T-helper 22 cell (primary cell): ENCODE data around the gene ATP8B3.

Experiments
- DNase-seq: peaks from one replicate; pipeline ENCODE4 v3.0.0-alpha.2; 2020; ENCODE audit warnings: low read depth

Gene ATP8B3

DNA sequence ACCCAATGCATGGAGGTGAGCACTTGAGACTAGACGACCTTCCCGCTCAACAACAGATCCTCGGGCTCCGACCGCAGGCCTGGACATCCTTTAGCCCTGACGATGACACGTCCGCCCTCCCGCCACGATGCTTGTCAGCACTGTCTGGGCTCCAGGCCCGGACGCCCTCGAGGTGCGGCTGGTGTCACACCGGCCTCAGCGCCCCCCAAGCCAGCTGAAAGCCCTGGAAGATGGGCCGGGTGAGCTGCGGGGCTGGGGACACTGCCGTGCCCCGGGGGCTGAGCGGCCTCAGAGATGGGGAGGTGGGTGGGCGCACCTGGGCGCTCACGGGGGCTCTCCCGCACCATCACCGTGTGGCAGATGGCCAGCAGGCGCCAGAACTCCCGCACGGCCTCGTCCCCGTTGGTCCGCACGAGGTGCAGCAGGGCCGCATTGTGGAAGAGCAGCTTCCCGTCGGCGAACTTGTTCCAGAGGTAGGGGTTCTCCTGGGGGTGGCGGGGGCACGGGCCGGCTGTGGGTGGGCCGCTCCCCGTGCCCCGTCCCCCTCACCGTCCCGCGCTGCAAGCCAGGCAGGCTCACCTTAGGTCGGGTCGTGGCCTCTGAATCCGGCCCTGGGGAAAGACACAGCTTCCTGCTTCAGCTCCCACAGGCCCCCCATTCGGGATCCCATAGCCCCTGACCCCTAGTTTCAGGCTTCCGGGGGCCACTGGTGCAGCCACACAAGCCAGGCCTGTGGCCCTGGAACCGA lies 15.5 kb downstream of the ATP8B3 start:
- no peak for DNase-seq

DNA sequence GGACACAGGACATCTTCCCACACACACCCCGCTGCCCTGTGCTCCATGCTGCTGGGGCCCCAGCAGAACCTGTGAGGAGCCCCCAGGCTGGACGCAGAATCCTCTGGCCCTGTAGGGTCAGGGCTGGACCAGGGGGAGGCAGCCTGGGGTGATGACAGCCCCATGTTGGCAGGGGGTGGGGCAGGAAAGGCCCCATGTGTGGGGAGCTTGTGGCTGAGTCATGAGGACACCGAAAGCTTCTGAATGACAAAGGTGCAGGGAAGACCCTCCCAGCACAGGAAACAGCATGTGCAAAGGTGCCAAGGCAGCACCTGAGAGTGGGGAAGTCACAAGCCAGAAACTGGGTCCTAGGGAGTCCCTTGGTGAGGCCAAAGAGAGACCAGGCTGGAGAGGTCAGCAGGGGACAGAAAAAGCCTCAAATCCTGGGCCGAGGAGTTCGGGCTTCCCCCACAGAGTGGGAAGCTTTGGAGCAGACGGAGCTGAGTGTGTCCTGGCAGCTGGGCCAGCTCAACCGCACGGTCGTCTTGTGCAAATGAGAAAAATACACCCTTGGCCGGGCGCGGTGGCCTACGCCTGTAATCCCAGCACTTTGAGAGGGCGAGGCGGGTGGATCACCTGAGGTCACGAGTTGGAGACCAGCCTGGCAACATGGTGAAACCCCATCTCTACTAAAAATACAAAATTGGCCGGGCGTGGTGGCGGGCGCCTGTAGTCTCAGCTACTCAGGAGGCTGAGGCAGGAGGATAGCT lies 17.5 kb downstream of the ATP8B3 start:
- no peak for DNase-seq

DNA sequence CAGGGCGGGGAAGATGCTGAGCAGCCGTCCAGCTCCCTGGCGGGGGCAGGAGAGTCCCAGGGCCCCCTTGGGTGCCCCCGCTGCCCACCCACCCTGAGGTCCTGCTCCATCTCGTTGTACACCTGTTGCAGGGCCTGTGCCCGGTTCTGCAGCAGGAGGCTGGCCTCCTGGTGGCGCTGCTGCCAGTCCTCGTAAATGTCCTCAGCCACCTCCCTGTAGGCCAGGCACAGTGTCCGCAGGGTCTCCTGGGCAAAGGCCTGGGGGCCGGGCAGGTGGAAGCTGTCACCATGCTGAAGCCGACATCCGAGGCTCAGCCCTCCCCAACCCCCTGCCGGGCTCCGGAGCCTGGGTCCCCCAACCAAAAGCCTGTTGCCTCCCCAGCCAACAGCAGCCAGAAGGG lies 20.2 kb downstream of the ATP8B3 start:
- no peak for DNase-seq

DNA sequence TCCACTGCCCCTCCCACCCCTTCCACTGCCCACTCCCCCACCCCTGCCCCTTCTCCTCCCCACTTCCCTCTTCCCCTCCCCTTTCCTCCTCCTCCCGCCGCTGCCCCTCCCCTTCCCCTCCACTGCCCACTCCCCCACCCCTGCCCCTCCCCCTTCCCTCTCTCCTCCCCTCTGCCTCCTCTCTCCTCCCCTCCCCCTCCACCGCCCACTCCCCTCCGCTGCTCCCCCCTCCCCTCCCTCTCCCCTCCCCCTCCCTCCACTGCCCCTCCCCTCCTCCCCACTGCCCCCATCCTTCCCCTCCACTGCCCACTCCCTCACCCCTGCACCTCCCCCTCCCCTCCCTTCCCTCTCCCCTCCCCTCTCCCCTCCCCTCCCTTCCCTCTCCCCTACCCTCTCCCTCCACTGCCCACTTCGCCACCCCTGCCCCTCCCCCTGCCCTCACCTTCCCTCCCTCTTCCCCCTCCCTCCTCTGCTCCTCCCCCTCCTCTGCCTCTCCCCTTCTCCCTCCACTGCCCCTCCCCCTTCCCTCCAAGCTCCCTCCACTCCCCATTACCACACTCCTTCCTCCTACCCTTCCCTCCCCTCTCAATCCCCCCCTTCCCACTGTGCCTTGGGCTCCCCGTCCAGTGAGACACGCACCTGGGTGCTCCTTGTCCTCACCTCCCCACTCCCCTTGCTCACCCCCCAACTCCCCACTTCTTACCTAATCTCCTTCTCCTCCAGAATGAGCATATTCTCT lies 21.9 kb downstream of the ATP8B3 start:
- DNase-seq: no peak

DNA sequence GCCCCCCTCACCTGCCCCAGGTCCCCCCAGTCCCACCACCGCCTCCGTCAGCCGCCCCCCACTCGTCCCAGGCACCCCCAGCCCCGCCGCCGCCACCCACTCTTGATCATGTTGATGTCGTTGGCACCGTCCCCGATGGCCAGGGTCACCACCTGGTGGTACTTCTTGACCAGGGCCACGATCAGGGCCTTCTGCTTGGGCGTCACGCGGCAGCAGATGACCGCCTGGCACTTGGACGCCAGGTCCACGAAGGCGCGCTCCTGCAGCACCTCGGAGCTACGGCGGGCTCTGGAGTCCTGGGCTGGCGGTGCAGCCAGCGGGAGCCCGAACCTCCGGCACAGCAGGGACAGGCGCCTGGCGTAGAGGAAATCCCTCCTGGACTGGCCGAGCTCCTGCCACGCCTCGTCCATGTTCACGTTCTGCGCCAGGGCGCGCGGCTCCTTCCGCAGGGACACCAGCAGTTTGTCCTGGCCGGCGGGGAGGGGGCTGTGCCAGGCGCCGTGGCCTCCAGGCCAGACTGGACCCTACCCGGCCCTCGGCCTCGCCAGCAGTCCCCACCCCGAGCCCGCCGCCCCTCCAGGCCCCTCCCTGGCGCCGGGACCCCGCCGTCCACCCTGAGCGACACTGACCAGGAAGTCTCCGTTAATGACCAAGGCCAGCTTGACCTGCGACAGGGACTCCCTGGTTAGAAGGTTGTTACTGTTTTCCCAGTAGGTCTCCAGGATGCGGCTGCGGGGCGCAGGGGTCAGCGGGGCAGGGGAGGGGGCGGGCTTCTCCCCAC lies 22.6 kb downstream of the ATP8B3 start:
- DNase-seq: no peak

DNA sequence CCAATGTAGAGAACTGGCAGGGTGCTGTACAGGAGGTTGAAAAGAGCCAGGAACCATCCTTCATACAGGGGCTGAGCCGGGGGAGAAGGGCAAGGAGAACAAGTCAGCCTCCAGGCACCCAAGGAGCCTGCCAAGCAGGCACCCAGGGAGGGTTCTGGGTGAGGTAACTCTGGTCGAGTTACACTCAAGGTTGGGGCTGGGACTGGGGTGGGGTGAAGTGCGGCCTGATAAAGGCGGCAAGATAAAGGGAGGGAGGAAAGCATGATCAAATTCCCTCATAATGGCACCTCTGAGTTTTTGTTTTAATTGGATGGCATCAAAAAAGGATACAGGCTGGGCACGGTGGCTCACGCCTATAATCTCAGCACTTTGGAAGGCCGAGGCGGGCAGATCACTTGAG lies 25.0 kb downstream of the ATP8B3 start:
- DNase-seq: no peak

DNA sequence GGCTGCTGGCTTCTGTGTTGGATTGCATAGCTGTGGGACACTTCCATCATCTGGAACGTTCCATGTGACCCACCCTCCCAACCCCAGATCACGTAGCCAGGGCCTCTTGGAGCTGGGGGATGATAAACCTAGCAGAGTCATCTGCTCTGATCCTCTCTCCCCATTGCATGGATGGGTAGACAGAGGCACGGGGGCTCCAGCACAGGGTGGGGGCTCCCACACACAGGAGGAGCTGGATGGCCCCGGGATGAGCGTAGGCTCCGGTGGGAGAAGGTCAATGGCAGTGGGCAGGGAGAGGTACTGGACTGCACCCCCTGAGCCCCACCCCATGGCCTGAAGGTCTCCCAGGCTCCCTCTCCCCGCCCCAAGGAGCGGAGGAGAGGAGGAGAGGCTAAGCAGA lies 25.4 kb downstream of the ATP8B3 start:
- no peak for DNase-seq

DNA sequence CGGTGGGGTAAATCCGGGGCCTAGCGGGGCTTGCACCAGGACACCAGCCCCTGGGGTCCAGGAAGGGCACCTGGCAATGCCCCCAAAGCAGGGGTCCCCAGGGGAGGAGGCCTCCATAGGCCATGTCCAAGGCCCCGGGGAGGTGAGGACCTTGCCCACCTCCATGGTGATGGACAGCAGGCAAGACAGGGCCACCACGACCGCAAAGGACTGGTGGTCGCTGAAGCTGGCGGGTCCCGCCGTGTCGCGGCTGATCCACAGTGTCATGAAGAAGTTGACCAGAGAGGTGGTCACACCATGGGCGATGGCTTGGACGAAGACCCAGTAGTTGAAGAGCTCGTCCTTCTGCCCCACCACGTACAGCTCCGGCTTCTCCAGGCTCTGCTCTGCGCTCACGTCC lies 26.8 kb downstream of the ATP8B3 start:
- no peak for DNase-seq

DNA sequence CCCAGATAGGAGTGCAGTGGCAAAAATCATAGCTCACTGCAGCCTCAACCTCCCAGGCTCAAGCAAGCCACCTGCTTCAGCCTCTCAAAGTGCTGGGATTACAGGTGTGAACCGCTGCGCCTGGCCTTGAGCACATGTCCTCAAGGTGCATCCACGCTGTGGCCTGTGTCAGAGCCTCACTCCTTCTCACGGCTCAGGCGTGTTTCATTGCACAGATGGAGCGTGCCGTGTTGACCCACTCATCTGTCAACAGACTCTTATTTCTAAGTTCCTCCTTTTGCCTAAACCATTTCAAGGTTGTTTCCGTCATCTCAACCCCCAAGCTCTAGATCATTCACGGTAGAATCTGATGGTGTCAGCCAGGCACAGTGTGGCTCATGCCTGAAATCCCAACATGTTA lies 28.2 kb downstream of the ATP8B3 start:
- no peak for DNase-seq

DNA sequence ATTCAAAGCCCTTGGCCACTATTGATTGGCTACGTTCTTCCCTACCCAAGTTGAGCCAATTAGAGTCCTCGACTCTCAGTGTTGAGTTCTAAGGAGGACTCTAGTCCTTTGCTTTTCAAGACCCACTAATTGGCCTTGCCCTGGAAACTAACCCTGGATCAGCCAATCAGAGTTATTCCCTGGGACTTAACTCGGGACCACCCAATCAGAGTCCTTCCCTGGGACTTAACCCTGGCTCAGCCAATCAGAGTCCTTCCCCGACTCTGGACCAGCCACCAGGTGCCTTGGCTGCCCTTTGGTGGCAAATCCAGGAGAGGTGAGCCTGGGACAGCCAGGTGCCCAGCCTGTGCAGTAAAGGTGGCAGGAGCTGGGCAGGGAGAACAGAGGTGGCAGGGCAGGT lies 28.7 kb downstream of the ATP8B3 start:
- DNase-seq: no peak

DNA sequence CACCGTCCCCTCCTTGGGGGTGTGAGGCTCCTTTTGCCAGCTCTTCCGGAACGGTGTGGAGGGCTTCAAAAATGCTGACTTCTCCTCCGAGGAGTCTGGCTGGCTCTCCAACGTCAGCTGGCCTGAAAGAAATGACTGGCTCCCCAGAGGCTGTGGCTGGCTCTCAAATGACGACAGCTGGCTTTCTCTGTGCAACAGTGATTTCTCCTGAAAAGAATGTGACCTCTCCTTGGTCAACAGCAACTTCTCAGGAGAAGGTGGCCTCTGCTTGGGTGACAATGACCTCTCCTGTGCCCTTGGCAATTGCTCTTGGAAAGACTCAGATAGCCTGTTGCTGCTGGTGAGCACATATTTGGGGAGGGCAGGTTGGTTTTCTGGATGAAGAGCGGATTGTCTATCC lies 29.6 kb downstream of the ATP8B3 start:
- no peak for DNase-seq

DNA sequence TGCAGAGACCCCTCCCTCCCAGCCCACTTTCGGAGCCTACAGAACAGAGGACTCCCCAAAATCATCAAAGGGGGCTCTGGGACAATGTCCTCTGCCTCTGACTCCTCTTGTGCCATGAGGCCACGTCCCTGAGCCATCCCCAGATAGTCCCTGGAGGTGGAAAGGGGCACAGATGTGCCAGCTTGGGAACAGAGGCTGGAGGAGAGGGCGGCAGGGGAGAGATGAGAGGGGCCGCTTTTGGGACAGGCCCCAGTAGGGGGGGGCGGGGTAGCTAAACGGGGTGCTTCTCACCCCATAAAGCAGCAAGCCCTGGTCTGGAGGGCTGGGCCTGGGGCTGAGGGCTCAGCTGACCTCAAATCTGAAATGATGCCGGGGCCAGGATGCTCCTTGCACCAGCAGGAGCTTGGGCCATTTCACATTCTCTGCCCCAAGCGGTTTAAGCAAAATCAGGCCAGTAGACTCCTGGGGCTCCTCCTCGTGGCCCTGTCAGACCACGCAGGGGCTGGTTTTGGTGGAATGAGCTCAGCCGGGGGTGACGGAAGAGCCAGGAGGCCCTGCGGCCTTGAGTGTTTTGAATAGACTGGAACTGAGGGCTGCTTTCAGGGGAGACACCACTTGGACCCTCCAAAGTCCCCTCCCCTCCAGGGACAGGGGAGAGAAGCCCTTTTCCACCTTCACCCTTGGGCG lies 31.7 kb downstream of the ATP8B3 start:
- DNase-seq: no peak

DNA sequence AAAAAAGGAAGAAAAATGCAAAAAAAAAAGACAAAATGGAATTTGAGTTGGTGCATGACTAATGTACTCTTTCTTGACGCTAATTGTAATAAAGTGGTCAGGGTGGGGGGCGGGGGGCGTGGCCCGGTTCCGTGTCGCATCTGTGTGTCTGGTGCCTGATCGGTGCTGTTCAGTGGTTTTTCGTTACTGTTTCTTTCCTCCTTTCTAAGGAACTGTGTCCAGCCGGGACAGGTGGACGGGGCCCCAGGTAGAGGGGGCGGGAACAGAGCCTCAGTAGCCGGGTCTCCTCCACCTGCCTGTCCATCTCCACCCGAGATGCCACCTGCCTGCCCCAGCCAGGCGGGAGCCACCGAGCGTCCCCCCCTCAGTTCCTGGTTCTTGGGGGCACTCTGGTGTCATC lies 32.5 kb downstream of the ATP8B3 start:
- no peak for DNase-seq

DNA sequence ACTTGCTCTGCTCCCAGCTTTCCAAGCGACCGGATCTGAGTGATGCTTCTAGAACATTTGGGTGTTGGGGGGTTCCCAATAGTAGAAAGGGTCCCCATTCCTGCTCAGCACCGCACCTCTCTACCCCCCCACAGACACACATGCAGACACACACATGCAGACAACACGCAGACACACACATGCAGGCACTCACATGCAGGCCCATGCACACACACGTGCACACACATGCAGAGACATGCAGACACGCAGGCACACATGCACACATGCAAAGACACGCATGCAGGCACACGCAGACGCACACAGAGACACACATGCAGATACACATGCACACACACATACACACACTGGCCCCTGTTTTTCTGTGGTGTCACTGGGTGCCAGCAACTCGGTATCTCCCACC lies 34.9 kb downstream of the ATP8B3 start:
- DNase-seq: no peak

DNA sequence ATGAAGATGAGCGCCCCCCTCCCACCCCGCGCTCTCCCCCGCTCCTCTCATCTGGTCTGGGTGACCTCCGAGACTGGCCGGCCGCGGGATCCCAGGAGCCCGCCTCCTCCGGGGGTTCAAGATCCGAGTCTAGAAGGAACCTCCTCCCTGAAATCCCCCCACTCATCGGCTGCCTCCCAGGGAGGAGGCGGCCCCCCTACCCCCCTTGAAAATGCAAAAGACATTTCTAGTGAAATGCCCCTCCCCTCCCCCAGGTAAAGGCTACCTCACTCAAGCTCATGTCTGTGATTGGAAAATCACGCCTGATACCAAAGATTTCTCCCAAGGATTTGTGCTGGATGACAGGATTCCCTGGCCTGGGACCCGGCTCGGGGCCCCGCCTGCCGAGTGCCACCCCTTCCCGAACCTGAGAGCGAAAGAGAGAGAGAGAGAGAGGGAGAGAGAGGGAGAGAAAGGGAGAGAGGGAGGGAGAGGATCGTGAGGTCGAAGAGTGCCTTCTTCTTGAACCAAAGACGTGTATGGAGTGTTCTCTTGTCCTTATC lies 35.4 kb downstream of the ATP8B3 start:
- DNase-seq: no peak

DNA sequence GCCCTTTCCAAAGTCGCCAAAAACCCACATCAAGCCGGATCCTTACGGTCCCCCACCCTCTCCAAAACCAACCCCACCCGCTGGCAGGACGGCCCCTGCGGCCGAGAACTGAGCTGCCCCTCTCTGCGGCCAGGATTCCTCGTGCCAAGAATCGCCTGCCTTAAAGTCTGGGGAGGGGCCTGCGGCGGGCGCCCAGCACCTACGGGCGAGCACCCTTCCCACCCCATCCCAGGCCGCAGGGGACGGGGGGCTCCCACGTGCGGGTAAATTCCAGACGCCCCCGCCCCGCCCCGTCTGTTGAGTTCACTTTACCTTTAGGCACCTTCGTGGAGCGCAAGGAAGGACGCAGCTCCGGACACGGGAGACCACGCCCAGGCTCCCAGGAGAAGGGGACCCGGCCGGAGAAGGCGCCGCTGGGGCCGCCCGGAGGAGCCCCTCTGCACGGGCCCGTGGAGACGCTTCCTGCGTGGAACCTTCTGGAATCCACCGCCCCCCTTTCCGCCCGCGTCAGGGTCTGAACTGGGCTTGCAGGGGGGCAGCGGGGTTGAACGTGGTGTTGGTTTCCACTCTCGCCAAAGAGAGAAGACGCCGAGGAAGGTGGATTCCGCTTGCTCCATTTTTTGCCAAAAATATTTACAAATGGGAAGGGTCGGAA lies 36.0 kb downstream of the ATP8B3 start:
- DNase-seq: no peak

DNA sequence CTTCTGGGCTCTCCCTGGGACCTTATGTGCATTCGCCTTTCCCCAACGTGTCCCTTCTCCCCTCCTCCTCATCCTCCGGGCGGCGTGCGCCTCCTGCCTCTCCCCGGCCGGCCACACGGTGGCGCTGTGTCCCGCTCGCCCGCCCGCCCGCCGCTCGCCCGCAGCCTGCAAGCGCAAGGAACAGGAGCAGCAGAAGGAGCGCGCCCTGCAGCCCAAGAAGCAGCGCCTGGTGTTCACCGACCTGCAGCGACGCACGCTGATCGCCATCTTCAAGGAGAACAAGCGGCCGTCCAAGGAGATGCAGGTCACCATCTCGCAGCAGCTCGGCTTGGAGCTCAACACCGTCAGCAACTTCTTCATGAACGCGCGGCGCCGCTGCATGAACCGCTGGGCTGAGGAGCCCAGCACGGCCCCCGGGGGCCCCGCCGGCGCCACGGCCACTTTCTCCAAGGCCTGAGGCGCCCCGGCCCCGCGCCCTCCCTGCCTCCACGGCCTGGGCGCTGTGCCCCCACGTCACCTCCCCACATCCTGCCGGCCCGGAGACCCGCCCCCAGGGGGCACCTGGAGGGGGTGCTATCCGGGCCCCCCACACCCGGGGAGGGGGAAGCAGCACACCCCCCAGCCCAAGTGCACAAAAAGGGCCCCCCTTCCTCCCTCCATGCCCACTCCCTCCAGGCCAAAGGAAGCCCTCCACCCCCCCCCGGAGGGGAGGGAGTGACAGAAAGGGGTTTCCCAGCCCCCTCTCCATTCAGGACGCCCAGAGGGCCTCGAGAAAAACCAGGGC lies 36.9 kb downstream of the ATP8B3 start:
- DNase-seq: no peak

DNA sequence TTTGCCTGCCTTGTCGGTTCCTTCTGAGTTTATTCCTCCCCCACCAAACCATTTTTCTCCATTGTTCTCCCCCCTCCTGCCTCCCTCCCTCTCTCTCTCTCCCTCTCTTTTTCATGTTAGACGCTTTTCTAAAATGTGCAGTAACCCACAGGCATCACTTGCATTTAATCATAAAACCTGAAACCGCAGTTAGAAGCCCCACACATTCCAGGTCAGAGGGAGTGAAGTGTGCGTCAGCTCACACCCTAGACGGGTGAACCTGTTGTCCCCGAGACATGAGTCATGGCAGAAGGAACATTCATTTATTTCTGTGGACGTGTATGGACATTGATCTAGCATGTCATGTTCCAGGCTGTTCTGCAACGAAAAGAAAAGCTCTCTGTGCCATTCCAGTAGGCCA lies 38.9 kb downstream of the ATP8B3 start:
- DNase-seq: no peak

DNA sequence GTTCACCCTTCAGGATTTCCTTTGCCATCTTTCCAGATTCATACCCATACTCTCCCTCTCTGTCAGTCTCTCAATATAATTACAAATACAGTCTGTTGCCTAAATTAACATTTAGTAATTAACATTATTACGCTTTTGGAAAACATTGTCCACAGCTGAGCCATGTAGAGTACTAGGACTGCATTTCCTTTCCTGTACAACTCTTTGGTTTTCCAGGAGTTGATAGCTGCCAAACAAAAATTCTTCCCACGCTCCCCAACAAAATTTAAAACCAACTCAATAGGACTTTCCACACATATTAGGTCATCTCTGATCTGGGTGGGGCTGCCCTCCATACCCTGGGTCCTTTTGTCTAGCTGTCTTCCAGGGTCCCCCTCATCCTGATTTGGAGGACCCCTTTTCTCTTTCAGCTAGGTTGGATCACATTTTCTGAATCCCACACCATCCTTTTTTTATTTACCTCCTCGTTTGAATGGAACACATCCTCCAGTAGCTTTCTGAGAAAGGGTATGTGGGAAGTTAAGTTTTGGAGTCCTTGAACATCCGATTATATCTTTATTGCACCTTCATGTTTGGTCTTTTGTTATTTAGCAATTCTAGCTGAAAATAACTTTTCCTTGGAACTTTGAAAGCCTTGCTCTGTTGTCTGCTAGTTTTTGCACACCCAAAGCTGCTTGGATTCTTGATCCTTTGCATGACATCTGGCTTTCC lies 41.1 kb downstream of the ATP8B3 start:
- no peak for DNase-seq

DNA sequence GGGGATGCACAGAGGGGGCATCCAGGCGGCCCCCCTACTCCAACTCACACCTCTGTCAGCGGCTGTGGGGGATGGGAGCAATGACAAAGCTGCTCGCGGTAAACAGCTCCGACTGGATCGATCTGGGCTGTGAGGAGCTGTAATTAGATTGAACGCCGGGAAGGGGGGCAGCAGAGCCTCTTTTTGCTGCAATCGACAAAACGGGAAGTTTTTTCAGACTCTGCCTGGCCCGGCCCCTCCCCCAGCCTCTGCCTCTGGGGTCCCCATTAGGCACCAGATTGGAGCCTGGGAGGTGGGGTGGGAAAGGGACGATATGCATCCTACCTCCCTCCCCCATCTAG lies 42.5 kb downstream of the ATP8B3 start:
- no peak for DNase-seq
